ENCODE results near the gene FAM53A.

DNA sequence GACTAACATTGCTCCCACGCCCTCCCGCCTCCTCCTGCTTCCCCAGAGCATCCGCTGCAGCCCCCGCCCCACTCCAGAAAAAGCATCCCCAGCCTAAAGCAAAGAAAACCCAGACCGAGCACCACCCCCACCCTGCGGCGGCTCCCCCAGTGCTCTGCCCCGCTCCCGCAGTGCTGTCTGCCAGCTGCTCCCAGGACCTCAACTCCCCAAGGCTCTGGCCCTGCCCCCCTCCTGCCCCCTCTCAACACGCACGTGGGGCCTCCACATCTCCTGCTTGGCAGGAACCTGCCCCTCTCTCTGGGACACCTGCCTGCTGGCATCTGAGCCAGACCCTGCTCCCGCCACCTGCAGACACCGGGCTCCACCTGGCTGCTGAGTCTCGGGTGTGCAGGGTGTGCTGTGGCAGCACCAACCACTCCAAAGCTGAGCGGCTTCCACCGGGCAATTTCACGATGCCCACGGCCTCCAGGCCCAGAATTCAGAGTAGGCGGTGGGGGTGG, 79.4 kb downstream of the FAM53A start:
- TF ChIP-seq POLR2A (IDR thresholded peaks at IDR 0.05; ENCODE audit: low read length) = no peak
- no peak for TF ChIP-seq GATA1 (IDR thresholded peaks at IDR 0.05; ENCODE audit: low read depth, low read length)

Measured in erythroblast (primary cell).